GM19193 (cell line): ENCODE data around the gene PRELID3B.

ENCODE experiments used
- POLR2A ChIP-seq: IDR thresholded peaks from 4 replicates; pipeline ENCODE4 v1.6.1; 2011; ENCODE audit not compliant: insufficient read depth, insufficient read length; ENCODE audit errors: extremely low read depth

The PRELID3B gene

GRCh38 chr20:59037386-59037785 is 5.2 kb downstream of the PRELID3B start:
- TF ChIP-seq POLR2A: no peak

- TF ChIP-seq POLR2A: no peak
These were observed 7.2 kb downstream of the PRELID3B start for GRCh38 chr20:59035381-59035780.

- TF ChIP-seq POLR2A: no peak
These were observed 8.9 kb downstream of the PRELID3B start for GRCh38 chr20:59033616-59034165.

- no peak for TF ChIP-seq POLR2A
These were observed 9.5 kb downstream of the PRELID3B start for GRCh38 chr20:59033093-59033492.

GRCh38 chr20:59032713-59033059 is 9.9 kb downstream of the PRELID3B start:
- TF ChIP-seq POLR2A: no peak

- peak; percentile 90 for TF ChIP-seq POLR2A
These were observed 10.4 kb downstream of the PRELID3B start, which contains the start of gene ATP5F1E for GRCh38 chr20:59032023-59032712. ATP5F1E (minus strand) TSS chr20:59032335; CDS start chr20:59032251, 84 bp downstream.

GRCh38 chr20:59031564-59032022 is 11.0 kb downstream of the PRELID3B start:
- TF ChIP-seq POLR2A: no peak

GRCh38 chr20:59030911-59031563 is 11.5 kb downstream of the PRELID3B start:
- no peak for TF ChIP-seq POLR2A

GRCh38 chr20:59028812-59029211 is 13.8 kb downstream of the PRELID3B start:
- no peak for TF ChIP-seq POLR2A

- no peak for TF ChIP-seq POLR2A
These were observed 14.8 kb downstream of the PRELID3B start for GRCh38 chr20:59027741-59028320.

- no peak for TF ChIP-seq POLR2A
These were observed 15.5 kb downstream of the PRELID3B start for GRCh38 chr20:59026904-59027740.

- TF ChIP-seq POLR2A: no peak
These were observed 17.1 kb downstream of the PRELID3B start for GRCh38 chr20:59025511-59025910.

GRCh38 chr20:59025086-59025485 is 17.5 kb downstream of the PRELID3B start:
- TF ChIP-seq POLR2A: no peak

- peak; percentile 18 for TF ChIP-seq POLR2A
These were observed 18.5 kb downstream of the PRELID3B start for GRCh38 chr20:59024111-59024530.

- no peak for TF ChIP-seq POLR2A
These were observed 19.0 kb downstream of the PRELID3B start for GRCh38 chr20:59023616-59024015.
